BJ (cell line): Measurements from ENCODE around the gene MAP2K1. TPM values are rescaled to one million over a fixed set of nuclear protein-coding genes. Genes with fewer than 3 reads are reported as not detected.

Experiments used
- CTCF ChIA-PET: fragments of 350-600 bp; formaldehyde crosslinking; extraction: SDS; loops from one replicate; lab custom pipeline; 2021; ENCODE audit warnings: antibody characterized with exemption, inconsistent platforms; lab: Yijun Ruan, JAX
- POLR2A ChIA-PET: fragments of 300-600 bp; sonication (Branson Sonifier 250); formaldehyde crosslinking; extraction: SDS; loops from one replicate; lab custom pipeline; 2021; ENCODE audit warnings: antibody characterized with exemption; lab: Charles Lee
- DNase-seq: peaks from one replicate; pipeline ENCODE4 v3.0.0-alpha.2; 2011; ENCODE audit warnings: low read depth
- H3K27me3 ChIP-seq: 2 replicates; pipeline ENCODE4 v1.6.0; 2011; ENCODE audit warnings: low read length; ENCODE audit not compliant: control insufficient read depth, insufficient read depth
- H3K36me3 ChIP-seq: 2 replicates; pipeline ENCODE4 v1.5.1; 2011; ENCODE audit warnings: low read length; ENCODE audit not compliant: control insufficient read depth, insufficient read depth
- H3K4me3 ChIP-seq: 2 replicates; pipeline ENCODE4 v1.5.1; 2011; ENCODE audit warnings: low read depth, mild to moderate bottlenecking, control low read depth, low read length
- CTCF ChIP-seq: IDR thresholded peaks from 2 replicates; pipeline ENCODE4 v1.5.1; 2011; ENCODE audit warnings: low read depth, mild to moderate bottlenecking, control low read depth, inconsistent platforms, low read length, moderate library complexity; ENCODE audit not compliant: insufficient read depth
- polyA plus RNA-seq: library from polyadenylated mRNA; depleted of rRNA; stranded (reverse); fragments of >200 nt; gene quantifications from 2 replicates; pipeline ENCODE4 v1.2.3, GENCODE V29; 2011

Gene MAP2K1
- polyA plus RNA-seq, 1 experiment: 19.0 TPM

DNA sequence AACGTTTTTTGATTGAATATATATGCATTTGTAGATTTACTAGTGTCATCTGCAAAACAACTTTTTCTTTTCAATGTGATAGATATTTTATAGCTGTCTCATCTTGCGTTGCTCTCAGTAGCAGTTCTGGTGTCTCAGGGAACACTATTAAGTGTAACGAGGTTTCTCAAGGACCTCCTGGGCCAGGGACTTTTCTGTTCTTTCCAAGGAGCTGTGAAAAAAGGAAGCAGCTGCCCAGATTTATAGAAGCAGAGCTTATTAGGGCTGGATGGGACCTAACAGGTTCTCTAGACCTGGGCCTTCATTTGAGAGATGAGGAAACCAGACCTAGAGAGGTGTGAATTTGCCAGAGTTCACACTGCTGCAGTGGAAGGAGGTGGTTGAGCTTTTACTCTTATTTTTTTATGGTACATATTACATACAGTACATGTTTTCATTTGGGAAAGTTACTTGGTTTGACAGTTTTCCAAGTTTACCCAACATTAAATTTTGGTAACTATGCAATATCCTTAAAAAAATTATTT is 16.1 kb downstream of the MAP2K1 start:
- no peak for DNase-seq
- POLR2A ChIA-PET: no interaction called here
- Histone ChIP-seq H3K27me3 (no peaks in the 10 kb centered on the region), H3K36me3 (peaks cover 1% of the 10 kb centered on the region; the same call in 1 of the 2 replicates), H3K4me3 (no peak overlapping the region)
- CTCF ChIA-PET: interaction anchor here (0.6 to 4.1 kb wide), 4 partner anchors 10 to 754 kb away, joined by 3 to 22 read pairs (median 4); partner anchors contain the start of gene SNAPC5
- no peak for TF ChIP-seq CTCF

- no peak for TF ChIP-seq CTCF
- no peak for DNase-seq
- Histone ChIP-seq H3K27me3 (no peaks in the 10 kb centered on the region), H3K4me3 (no peak overlapping the region), H3K36me3 (peaks cover 1% of the 10 kb centered on the region; the same call in 1 of the 2 replicates)
- ChIA-PET CTCF (interaction anchor here (1.0 to 4.1 kb wide), 5 partner anchors 9 to 400 kb away, joined by 3 to 22 read pairs (median 5); partner anchors contain the start of gene SNAPC5), POLR2A (no interaction called here)
These were observed 16.6 kb downstream of the MAP2K1 start for GRCh38 chr15:66403323-66403722.

DNA sequence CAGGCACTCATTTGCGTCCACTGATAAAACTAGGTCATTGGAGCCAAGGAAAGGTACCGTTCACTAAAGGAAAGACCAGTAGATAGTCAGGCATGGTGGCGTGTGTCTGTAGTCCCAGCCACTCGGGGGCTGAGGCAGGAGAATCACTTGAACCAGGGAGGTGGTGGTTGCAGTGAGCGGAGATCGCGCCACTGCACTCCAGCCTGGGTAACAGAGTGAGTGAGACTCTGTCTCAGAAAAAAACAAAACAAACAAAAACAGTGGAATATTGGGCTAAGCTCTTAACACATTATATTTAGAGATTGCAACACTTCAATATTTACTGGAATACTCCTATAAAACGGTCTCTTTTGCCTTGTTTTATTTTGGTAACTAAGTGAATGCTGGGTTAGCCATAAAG is 17.4 kb downstream of the MAP2K1 start:
- CTCF ChIA-PET: interaction anchor here (0.6 to 4.1 kb wide), 7 partner anchors 8 to 399 kb away, joined by 3 to 22 read pairs (median 3); partner anchors contain the start of gene SNAPC5
- no peak for DNase-seq
- POLR2A ChIA-PET: no interaction called here
- H3K27me3 ChIP-seq: no peaks in the 10 kb centered on the region
- TF ChIP-seq CTCF: no peak
- H3K4me3 ChIP-seq: no peak overlapping the region
- H3K36me3 ChIP-seq: peaks cover 1% of the 10 kb centered on the region; the same call in 1 of the 2 replicates

GRCh38 chr15:66404532-66404931 is 17.8 kb downstream of the MAP2K1 start:
- no peaks in the 10 kb centered on the region for H3K27me3 ChIP-seq
- DNase-seq: no peak
- H3K4me3 ChIP-seq: no peak overlapping the region
- ChIA-PET CTCF (interaction anchor here (0.6 to 4.1 kb wide), 8 partner anchors 10 to 93 kb away, joined by 3 to 22 read pairs (median 4); partner anchors contain the start of gene SNAPC5), POLR2A (no interaction called here)
- no peak for TF ChIP-seq CTCF
- peaks cover under 1% of the 10 kb centered on the region; the same call in 1 of the 2 replicates for H3K36me3 ChIP-seq

DNA sequence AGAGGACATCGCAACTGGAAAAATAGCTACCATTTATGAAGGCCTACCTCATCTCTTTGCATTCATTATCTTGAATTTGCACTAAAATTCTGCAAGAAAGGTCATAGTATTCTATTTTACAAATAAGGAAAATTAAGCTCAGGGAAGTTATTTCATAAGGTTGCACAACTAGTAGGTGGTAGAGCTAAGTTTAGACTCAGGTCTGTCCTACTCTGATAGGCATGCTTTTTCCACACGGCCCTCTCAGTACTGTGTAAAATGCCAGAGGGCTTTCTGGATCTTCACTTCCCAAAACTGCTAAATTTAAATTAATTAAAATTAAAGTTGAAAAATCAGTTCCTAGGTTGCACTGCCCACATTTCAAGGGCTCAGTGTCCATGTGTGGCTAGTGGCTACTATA is 18.3 kb downstream of the MAP2K1 start:
- DNase-seq: no peak
- Histone ChIP-seq H3K27me3 (no peaks in the 10 kb centered on the region), H3K36me3 (no peaks in the 10 kb centered on the region), H3K4me3 (no peak overlapping the region)
- ChIA-PET CTCF (interaction anchor here (0.6 to 4.1 kb wide), 9 partner anchors 10 to 93 kb away, joined by 3 to 22 read pairs (median 3); partner anchors contain the start of genes MAP2K1 and SNAPC5), POLR2A (no interaction called here)
- no peak for TF ChIP-seq CTCF
